Liver (tissue), 3 donors: ENCODE results near the gene CPNE5.

Experiments
- CTCF ChIP-seq: fragments of 150-350 bp; IDR thresholded peaks from 2 replicates; pipeline ENCODE4 v1.5.1; 2017; ENCODE audit warnings: improper control_type of control experiment, low read depth, low read length; ENCODE audit not compliant: missing input control
- EGR1 ChIP-seq, 2 donors: IDR thresholded peaks; 2 replicates each; pipeline ENCODE4 v1.6.1; 2016 to 2018; ENCODE audit warnings: antibody characterized with exemption in 2 of 2, low read depth in 2 of 2
- FOXA1 ChIP-seq: IDR thresholded peaks from 2 replicates; pipeline ENCODE4 v1.6.1; 2016; ENCODE audit warnings: antibody characterized with exemption
- HNF4G ChIP-seq: IDR thresholded peaks from 2 replicates; pipeline ENCODE4 v1.6.1; 2016; ENCODE audit warnings: antibody characterized with exemption
- REST ChIP-seq: IDR thresholded peaks from 2 replicates; pipeline ENCODE4 v1.6.1; 2016; ENCODE audit warnings: antibody characterized with exemption, mild to moderate bottlenecking
- RXRA ChIP-seq, 2 donors: IDR thresholded peaks; 2 replicates each; pipeline ENCODE4 v1.6.1; 2017 to 2018; ENCODE audit warnings: antibody characterized with exemption in 2 of 2, mild to moderate bottlenecking in 1 of 2
- ZBTB33 ChIP-seq: IDR thresholded peaks from 2 replicates; pipeline ENCODE4 v1.6.1; 2016; ENCODE audit warnings: antibody characterized with exemption
- donor health status: healthy.
- donor health status: healthy.

GRCh38 chr6:36841756-36842155, 2.5 kb upstream of the CPNE5 start:
- TF ChIP-seq REST, result no peak
- no peak for TF ChIP-seq HNF4G
- no peak for TF ChIP-seq CTCF
- TF ChIP-seq RXRA (IDR thresholded peaks at IDR 0.05), result no peak
- TF ChIP-seq ZBTB33, result no peak
- no peak for TF ChIP-seq FOXA1
- no peak for TF ChIP-seq EGR1 (IDR thresholded peaks at IDR 0.05; ENCODE audit: low read depth in 2 of 2)
